Ecto neural progenitor cell (in vitro differentiated cells): ENCODE measurements around the gene CCPG1.

Experiments
- DNase-seq: peaks from one replicate; pipeline ENCODE4 v3.0.0-alpha.2; 2018; ENCODE audit warnings: low spot score

CCPG1 gene

DNA sequence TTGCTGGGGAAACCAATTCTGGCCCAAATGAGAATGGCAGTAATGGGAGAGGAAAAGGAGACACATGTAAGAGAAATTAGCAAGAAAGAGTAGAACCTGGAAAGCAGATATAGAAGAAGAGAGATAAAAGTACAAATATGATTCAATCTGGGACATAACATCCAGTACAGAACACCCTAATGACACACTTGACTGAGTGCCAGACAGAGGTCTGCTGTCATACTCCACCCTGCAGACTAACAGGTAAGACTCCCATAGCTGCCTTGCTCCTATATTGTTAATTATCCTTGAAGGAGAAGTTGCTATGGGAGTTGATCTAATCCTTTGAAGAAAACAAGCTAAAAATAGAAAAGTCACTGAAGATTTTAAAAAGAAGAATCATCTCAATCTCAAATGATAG is 21.1 kb downstream of the CCPG1 start:
- DNase-seq = no peak

- DNase-seq = no peak
Observed at GRCh38 chr15:55383687-55384086, 24.5 kb downstream of the CCPG1 start.

DNA sequence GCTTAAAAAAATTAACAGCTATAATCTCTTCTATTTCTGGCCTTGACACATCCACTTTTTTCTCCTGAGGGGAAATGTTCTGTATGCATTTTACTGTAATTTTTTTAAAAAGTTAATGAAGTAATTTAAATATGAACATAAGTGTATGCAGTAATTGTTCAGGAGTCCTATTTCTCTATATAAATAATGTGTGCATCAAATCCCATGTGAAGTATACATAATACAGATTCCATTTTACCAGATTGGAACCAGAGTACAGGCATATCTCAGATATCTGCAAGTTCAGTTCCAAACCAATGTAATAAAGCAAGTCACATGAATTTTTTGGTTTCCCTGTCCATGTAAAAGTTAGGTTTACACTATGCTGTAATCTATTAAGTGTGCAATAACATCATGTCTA is 26.6 kb downstream of the CCPG1 start:
- no peak for DNase-seq

DNA sequence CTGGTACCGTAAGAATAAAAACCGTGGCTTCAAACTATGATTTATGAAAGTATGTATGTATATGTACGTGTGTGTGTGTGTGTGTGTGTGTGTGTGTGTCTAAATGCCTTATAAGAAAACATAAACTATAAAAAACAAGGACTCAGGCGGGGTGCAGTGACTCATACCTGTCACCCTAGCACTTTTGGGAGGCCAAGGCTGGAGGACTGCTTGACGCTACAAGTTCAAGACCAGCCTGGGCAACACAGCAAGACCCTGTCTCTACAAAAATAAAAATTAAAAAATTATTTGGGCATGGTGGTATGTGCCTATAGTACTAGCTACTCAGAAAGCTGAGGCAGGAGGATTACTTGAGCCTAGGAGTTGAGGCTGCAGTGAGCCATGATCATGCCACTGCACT is 29.1 kb downstream of the CCPG1 start:
- DNase-seq = no peak

DNA sequence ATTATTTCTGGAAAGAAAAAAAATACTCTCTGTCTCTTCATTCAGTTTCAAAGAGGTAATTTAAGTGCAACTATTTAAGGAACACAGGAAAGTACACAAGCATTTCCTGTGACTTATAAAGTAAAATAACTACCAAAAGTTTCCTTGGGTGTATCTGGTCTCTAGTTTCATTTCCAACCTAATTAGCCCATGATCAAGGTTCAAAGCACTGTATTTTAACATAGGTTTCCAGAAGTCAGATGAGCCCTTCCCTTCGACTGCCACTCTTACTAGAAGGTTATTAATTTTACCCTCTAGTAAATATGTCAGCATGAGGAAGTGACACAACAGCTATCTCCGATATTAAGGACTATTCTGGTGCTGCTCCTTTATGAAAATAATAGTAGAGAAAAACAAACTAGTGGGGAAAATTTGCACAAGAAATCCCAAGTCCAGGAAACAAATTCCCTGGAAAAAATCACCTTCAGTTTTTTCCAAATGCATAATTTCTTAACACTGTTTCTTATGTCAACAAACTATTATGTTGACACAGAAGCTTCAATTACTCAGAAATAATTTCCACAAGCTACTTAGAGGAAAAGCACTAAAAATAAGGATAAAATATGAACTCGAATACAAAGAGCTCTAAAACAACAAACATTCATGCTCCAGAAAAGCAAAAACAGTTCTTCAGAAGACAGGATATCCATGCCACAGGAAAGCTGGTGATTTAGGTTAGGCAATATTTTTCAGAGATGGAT is 35.3 kb downstream of the CCPG1 start:
- no peak for DNase-seq

GRCh38 chr15:55366981-55367380 is 41.2 kb downstream of the CCPG1 start:
- no peak for DNase-seq

GRCh38 chr15:55362641-55363040 is 45.5 kb downstream of the CCPG1 start:
- DNase-seq = no peak

DNA sequence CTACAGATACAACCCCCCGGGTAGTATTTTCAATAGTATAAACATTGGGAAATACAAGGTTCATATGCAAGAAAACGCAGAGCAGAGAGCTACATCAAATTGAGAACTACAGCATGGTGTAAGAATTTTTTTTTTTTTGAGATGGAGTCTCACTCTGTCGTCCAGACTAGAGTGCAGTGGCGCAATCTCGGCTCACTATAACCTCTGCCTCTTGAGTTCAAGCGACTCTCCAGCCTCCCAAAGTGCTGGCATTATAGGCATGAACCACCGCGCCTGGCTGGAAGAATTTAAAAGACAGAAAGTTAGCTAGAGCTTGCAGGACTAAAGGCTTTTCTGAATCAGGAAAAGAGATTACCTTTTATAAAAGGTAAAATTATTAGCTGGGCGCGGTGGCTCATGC is 47.1 kb downstream of the CCPG1 start:
- no peak for DNase-seq

DNA sequence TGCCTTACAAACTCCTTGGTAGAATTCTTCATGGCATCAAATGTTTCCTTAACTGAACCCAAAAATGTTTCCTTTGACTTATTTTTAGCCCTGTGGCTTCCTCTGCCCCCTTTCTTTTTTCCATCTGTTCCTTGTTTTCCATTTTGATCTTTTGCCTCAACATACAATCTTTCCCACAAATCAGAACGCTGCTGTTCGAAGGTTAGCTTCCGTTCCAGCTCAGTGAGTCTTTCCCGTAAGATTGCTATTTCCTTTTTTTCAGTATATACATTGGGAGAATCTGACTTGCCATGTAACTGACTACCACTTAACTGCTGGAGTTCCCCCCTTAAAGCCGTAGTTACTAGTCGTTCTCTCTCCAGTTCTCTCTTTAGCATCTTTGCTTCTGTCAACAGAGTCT is 47.9 kb downstream of the CCPG1 start:
- DNase-seq = no peak

GRCh38 chr15:55358471-55358870 is 49.7 kb downstream of the CCPG1 start:
- no peak for DNase-seq

DNA sequence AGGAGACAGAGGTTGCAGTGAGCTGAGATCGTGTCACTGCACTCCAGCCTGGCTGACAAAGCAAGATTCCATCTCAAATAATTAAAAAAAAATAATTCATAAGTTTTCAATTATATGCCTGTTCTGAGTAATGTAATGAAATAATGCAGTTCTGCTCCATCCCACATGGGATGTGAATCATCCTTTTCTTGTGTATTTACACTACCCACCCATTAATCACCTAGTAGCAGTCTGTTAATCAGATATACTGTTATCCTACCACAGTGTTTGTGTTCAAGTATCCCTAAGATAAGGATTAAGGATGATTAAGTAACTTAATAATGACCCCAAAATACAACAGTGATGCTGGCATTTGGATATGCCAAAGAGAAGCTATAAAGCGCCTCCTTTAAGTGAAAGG is 50.4 kb downstream of the CCPG1 start:
- no peak for DNase-seq

- DNase-seq = no peak
Observed at GRCh38 chr15:55356985-55357585, 51.1 kb downstream of the CCPG1 start.

- no peak for DNase-seq
Observed at GRCh38 chr15:55353025-55353424, 55.1 kb downstream of the CCPG1 start.

DNA sequence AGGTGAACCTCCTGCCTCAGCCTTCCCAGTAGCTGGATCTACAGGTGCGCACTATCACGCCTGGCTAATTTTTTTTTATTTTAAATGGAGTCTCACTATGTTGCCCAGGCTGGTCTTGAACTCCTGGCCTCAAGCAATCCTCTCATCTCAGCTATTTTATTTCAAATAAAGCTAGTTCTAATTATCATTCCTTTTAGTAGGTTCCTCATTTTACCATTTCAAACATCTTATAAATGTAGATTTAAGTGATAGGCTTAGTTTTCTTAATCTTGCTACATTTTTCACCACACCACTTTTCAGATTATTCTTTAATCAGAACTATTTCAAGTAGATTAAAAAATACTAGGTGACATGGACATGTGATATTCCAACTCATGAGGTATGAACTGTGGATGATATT is 58.9 kb downstream of the CCPG1 start:
- no peak for DNase-seq

- no peak for DNase-seq
Observed at GRCh38 chr15:55348281-55348778, 59.8 kb downstream of the CCPG1 start.

- DNase-seq = no peak
Observed at GRCh38 chr15:55344206-55344605, 64.0 kb downstream of the CCPG1 start.

DNA sequence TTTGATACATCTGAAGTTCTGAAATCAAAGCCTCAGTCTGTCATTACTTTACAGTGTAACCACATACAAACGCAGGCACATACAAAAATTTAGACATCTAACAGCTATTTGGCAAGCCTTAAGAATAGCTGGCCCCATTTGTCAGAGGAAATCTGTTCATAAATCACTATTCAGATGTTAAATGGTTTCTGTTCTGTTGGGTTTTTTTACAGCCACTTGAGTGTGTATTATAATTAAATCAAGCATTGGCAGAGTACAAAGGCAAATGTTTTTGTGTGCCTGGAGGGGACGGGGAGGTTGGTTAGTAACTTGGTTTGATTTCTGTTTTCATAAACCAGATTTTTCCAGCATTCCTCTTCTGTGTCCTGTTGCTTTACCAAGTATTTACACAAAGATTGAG is 65.0 kb downstream of the CCPG1 start:
- DNase-seq = no peak

DNA sequence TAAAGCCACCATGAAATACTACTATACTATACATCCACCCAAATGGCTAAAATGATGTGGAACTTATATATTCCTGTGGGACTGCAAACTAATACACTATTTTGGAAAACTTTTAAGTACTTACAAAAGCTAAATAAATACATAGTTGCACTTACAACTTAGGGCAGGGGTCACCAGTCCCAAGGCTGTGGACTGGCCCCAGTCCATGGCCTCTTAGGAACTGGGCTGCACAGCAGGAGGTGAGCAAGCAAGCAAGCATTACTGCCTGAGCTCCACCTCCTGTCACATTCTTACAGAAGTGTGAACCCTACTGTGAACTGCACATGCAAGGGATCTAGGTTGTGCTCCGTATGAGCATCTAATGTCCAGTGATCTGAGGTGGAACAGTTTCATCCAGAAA is 71.0 kb downstream of the CCPG1 start:
- no peak for DNase-seq

GRCh38 chr15:55334997-55335396 is 73.2 kb downstream of the CCPG1 start:
- DNase-seq = no peak

- no peak for DNase-seq
Observed at GRCh38 chr15:55334371-55334770, 73.8 kb downstream of the CCPG1 start.

GRCh38 chr15:55327387-55327786 is 80.8 kb downstream of the CCPG1 start:
- DNase-seq = no peak

DNA sequence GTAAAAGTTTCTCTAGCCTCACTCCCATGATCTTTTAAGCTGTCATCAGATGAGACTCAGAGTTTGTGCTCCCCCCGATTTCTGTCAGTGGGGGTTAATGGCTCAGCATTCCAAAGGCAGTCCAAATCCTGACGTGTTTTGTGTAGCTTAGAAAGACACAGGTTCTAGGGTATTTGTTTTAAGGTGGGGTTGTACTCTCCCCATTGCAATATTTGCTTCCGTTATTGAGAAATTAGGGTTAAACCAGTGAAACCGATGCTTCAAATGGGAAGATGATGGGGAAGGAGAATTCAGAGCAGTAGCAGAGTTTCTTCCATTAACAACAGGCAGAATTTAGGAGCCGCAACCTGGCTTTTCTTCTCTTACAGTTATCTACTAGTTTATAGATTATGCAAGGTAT is 85.7 kb downstream of the CCPG1 start:
- DNase-seq = no peak

- no peak for DNase-seq
Observed at GRCh38 chr15:55320963-55321362, 87.2 kb downstream of the CCPG1 start.

DNA sequence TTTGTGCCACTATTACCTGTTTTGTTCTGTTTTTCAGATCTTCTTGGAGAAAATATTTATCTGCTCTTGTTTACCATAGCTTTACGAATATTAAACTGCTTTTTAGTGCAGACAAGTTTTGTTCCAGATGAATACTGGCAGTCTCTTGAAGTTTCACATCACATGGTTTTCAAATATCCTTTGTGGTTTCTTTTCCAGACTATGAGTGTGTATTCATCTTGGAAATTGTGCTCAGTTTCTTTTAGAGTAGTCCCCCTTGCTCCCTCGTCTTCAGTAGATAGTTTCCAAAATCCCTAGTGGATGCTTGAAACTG is 88.0 kb downstream of the CCPG1 start:
- DNase-seq = no peak
